Measurements from ENCODE around the gene NT5C2. TPM values are rescaled to one million over a fixed set of nuclear protein-coding genes. Genes with fewer than 3 reads are reported as not detected.

Gene NT5C2
- total RNA-seq, 6 experiments from 2014 or later = 17.3 to 39.2 (median 32.4) TPM

DNA sequence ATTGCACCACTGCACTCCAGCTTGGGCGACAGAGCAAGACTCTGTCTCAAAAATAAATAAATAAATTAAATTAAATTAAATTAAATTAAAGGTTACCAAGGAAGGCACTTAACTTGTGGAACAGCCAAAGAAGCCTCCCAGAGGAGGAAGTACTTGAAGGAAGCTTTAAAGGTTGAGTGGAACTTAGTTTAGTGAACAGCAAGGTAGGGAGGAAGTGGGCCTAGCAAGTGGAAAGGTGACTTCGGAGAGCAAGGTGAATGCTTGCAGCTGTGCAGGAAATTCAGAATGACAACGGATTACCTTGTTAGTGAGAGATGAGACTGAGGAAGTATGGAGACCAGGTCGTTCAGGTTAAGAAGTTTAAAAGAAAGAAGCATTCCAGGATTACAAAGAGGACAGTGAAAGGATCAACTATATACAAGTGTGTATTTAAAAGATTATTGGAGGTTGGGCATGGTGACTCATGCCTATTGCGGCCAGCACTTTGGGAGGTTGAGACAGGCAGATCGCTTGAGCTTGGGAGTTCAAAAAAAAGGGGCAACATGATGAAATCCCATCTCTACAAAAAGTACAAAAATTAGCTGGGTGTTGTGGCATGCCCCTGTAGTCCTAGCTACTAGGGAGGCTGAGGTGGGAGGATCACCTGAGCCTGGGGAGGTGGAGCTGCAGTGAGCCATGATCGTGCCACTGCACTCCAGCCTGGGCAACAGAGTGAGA is 39.9 kb upstream of the NT5C2 start:
- Histone ChIP-seq H3K27me3 (no peaks in the 10 kb centered on the region), H3K9me3 (no peaks in the 10 kb centered on the region), H3K4me3 (no peak overlapping the region), H3K27ac (no peak overlapping the region), H3K36me3 (no peaks in the 10 kb centered on the region), H3K4me1 (no peaks in the 10 kb centered on the region)
- ATAC-seq = no peak
- WGBS (ENCODE audit: insufficient coverage, low coverage, low lambda C conversion rate, missing lambda C conversion rate) = 75% methylated on average over 7 of the region's 7 CpGs
- no peak for DNase-seq
- TF ChIP-seq, protein P1, sequence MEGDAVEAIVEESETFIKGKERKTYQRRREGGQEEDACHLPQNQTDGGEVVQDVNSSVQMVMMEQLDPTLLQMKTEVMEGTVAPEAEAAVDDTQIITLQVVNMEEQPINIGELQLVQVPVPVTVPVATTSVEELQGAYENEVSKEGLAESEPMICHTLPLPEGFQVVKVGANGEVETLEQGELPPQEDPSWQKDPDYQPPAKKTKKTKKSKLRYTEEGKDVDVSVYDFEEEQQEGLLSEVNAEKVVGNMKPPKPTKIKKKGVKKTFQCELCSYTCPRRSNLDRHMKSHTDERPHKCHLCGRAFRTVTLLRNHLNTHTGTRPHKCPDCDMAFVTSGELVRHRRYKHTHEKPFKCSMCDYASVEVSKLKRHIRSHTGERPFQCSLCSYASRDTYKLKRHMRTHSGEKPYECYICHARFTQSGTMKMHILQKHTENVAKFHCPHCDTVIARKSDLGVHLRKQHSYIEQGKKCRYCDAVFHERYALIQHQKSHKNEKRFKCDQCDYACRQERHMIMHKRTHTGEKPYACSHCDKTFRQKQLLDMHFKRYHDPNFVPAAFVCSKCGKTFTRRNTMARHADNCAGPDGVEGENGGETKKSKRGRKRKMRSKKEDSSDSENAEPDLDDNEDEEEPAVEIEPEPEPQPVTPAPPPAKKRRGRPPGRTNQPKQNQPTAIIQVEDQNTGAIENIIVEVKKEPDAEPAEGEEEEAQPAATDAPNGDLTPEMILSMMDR (IDR thresholded peaks at IDR 0.05) = no peak
- TF ChIP-seq POLR2A (IDR thresholded peaks at IDR 0.05) = no peak
- intact Hi-C loops (cut with DNase I) = no loop called here

DNA sequence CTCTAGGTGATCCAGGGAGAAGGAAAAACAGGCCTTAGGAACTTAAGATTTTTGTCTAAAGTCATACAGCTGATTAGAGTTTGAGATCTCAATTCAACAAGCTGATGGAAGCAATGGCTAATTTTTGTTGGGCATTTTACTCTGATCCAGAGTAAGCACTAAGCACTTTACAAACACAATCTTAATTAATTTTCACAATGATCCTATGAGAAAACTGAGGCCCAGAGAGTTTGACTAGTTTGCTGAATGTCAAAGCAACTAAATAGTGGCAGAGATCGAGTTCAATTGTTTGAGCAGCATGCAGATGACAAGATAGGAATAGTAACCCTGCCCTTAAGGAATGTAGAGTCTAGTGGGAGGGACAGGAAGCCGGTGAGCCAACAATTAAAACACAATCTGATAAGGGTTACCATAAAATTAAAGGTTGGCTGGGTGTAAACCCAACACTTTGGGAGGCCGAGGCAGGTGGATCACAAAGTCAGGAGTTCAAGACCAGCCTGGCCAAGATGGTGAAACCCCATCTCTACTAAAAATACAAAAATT is 39.1 kb upstream of the NT5C2 start:
- Histone ChIP-seq H3K36me3 (no peaks in the 10 kb centered on the region), H3K4me3 (no peak overlapping the region), H3K27me3 (no peaks in the 10 kb centered on the region), H3K4me1 (no peaks in the 10 kb centered on the region), H3K27ac (no peak overlapping the region), H3K9me3 (no peaks in the 10 kb centered on the region)
- no peak for TF ChIP-seq POLR2A (IDR thresholded peaks at IDR 0.05)
- TF ChIP-seq, protein P1 (IDR thresholded peaks at IDR 0.05) = no peak
- 71% methylated on average over 2 of the region's 3 CpGs for WGBS (ENCODE audit: insufficient coverage, low coverage, low lambda C conversion rate, missing lambda C conversion rate)
- ATAC-seq = no peak
- no peak for DNase-seq
- intact Hi-C loops (cut with DNase I) = no loop called here

DNA sequence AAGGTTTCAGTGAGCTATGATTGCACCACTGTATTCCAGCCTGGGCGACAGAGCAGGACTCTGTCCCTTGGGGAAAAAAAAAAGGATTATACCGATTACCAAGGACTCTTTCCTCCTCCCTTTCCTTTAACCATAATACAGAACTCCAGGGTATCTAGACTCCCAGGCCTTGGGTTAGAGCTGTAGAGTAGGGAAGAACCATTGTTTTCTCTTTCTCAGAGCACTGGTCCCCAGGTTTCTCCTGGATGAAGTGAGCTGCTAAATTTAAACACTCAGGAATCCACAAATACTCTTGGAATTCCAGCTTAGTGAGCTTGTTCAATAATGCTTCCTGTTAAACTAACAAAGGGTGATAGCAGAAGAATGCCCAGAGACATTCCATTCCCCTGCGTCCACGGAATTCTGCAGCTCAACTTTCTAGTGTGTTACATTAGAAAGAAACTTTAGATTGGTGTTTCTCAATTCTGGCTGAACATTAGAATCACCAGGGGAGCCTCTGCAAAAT is 38.0 kb upstream of the NT5C2 start:
- TF ChIP-seq, protein P1 (IDR thresholded peaks at IDR 0.05) = no peak
- TF ChIP-seq POLR2A (IDR thresholded peaks at IDR 0.05) = no peak
- Histone ChIP-seq H3K27me3 (no peaks in the 10 kb centered on the region), H3K9me3 (no peaks in the 10 kb centered on the region), H3K4me3 (no peak overlapping the region), H3K36me3 (no peaks in the 10 kb centered on the region), H3K27ac (no peak overlapping the region), H3K4me1 (no peaks in the 10 kb centered on the region)
- intact Hi-C loops (cut with DNase I) = no loop called here
- 48% methylated on average over 4 of the region's 4 CpGs for WGBS (ENCODE audit: insufficient coverage, low coverage, low lambda C conversion rate, missing lambda C conversion rate)
- peak; percentile 36 to 59 (median 49) for ATAC-seq
- DNase-seq = no peak

DNA sequence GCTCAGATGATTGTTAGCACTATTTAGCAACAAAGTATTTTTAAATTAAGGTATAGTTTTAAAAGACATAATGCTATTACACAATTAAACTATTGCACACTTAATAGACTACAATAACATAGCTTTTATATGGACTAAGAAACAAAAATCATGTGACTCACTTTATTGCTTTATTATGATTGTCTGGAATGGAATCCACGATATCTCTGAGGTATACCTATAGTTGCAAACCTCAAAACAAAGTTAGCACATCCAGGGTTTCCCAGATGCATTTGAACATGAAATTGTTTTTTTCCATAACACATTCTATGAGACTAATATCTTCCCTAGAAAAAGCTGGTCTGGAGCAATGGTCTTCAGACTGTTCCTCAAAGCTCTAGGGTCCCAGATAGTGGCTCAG is 34.3 kb upstream of the NT5C2 start:
- DNase-seq = no peak
- ATAC-seq = no peak
- H3K27me3 ChIP-seq = no peaks in the 10 kb centered on the region
- no peaks in the 10 kb centered on the region for H3K9me3 ChIP-seq
- no peaks in the 10 kb centered on the region for H3K4me1 ChIP-seq
- intact Hi-C loops (cut with DNase I) = no loop called here
- H3K36me3 ChIP-seq = no peaks in the 10 kb centered on the region
- no peak overlapping the region for H3K27ac ChIP-seq
- no peak for TF ChIP-seq POLR2A (IDR thresholded peaks at IDR 0.05)
- TF ChIP-seq, protein P1 (IDR thresholded peaks at IDR 0.05) = no peak
- H3K4me3 ChIP-seq = no peak overlapping the region
- 82% methylated on average over 1 of the region's 1 CpG for WGBS (ENCODE audit: insufficient coverage, low coverage, low lambda C conversion rate, missing lambda C conversion rate)
